T-helper 2 cell treated with Interferon-gamma antibody and Interleukin-4, amounts not matched to agents 5 μg/mL and 100 μg/mL, for 36 hours (primary cell): ENCODE data around the gene SELENOT.
"Not testable (repeated sequence)": the region's sequence is repeated elsewhere in the genome, so short reads cannot be mapped to it uniquely, and the experiment has no call there.

Source experiments
- DNase-seq: peaks from one replicate; pipeline ENCODE4 v3.0.0; 2021; ENCODE audit warnings: low spot score
- H3K27ac Mint-ChIP-seq: one replicate; pipeline ENCODE4 v1.8.0; 2021; ENCODE audit warnings: mild to moderate bottlenecking, mixed read lengths
- H3K27me3 Mint-ChIP-seq: one replicate; pipeline ENCODE4 v1.8.0; 2021; ENCODE audit warnings: low read depth, mixed read lengths
- H3K36me3 Mint-ChIP-seq: one replicate; pipeline ENCODE4 v1.8.0; 2021; ENCODE audit warnings: low read depth, mixed read lengths
- H3K4me1 Mint-ChIP-seq: one replicate; pipeline ENCODE4 v1.8.0; 2021; ENCODE audit warnings: low read depth, mixed read lengths
- H3K4me3 Mint-ChIP-seq: one replicate; pipeline ENCODE4 v1.8.0; 2022; ENCODE audit warnings: mild to moderate bottlenecking, moderate library complexity, mixed read lengths
- H3K9me3 Mint-ChIP-seq: one replicate; pipeline ENCODE4 v1.8.0; 2021; ENCODE audit warnings: mixed read lengths

SELENOT gene

DNA sequence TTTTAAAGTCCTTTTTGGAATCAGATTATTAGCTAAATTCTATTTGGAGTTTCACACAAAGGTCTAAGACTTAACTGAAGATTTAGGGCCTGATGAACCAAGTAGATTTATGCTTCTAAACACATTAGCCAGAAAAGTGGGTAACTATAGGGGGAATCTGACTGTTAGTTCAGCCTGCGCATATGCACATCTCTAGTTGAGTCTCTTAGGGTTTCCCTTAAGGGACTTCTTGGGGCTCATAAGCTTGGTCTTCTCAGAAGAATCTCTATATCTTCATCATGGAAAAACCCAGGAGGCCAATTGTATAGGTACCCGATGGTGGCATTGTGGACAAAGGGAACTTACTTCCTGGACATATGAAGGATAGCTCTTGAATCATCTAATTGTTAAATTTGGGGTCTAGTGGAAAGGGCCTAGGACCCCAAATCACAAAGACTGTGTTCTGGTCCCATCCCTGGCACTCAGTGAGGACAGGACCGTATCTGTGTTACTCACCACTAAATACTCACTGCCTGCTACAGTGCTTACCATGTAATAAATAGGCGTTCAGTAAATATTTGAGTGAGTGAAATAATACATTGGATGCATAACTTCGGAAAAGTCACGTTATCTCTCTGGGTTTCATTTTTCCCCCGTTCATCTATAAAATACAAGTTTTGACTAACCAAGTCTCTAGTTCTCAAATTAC is 17.0 kb downstream of the SELENOT start:
- Mint-ChIP-seq H3K9me3 (no peaks in the 10 kb centered on the region), H3K27ac (no peak overlapping the region), H3K36me3 (peaks cover 34% of the 10 kb centered on the region), H3K4me1 (peaks cover 23% of the 10 kb centered on the region), H3K4me3 (no peak overlapping the region), H3K27me3 (no peaks in the 10 kb centered on the region)
- no peak for DNase-seq

DNA sequence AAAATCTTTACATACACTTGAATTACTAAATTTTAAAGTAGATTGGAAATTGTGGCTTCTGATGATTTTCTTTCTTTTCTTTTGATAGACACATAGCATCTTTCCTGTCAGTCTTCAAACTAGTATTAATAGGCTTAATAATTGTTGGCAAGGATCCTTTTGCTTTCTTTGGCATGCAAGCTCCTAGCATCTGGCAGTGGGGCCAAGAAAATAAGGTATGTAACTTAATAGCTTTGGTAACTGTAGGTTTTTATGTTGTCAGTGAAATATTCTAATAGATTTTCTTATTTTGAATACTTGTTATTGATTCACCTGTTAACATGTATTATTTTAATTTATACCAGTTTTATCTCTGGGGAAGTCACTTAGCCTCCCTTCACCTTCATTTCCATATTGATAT is 19.8 kb downstream of the SELENOT start:
- not testable (repeated sequence) for H3K9me3 Mint-ChIP-seq, H3K4me3 Mint-ChIP-seq, H3K27me3 Mint-ChIP-seq, H3K27ac Mint-ChIP-seq, DNase-seq
- H3K36me3 Mint-ChIP-seq = peaks cover 43% of the 10 kb centered on the region
- H3K4me1 Mint-ChIP-seq = peaks cover 19% of the 10 kb centered on the region

DNA sequence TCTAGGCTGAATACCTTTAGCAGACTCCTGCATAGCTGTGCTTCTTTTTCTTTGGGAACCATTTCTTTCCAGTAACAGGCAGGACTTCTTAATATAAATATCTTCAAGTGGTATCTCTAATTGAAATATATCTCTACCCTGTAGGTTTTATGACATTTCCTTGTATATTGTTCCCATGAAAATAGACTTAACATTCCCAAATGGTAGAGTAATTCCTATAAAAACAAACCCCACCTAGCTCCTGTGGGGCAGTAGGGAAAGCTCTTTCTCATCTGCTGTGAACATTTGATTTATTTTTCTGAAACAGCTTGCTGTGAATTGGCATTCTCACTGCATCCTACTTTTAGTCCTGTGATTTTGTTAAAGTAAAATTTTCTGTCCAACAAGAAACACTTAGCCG is 20.8 kb downstream of the SELENOT start:
- H3K27me3 Mint-ChIP-seq = no peaks in the 10 kb centered on the region
- H3K27ac Mint-ChIP-seq = no peak overlapping the region
- no peak overlapping the region for H3K4me3 Mint-ChIP-seq
- no peak for DNase-seq
- peaks cover 41% of the 10 kb centered on the region for H3K36me3 Mint-ChIP-seq
- H3K4me1 Mint-ChIP-seq = peaks cover 19% of the 10 kb centered on the region
- no peaks in the 10 kb centered on the region for H3K9me3 Mint-ChIP-seq

DNA sequence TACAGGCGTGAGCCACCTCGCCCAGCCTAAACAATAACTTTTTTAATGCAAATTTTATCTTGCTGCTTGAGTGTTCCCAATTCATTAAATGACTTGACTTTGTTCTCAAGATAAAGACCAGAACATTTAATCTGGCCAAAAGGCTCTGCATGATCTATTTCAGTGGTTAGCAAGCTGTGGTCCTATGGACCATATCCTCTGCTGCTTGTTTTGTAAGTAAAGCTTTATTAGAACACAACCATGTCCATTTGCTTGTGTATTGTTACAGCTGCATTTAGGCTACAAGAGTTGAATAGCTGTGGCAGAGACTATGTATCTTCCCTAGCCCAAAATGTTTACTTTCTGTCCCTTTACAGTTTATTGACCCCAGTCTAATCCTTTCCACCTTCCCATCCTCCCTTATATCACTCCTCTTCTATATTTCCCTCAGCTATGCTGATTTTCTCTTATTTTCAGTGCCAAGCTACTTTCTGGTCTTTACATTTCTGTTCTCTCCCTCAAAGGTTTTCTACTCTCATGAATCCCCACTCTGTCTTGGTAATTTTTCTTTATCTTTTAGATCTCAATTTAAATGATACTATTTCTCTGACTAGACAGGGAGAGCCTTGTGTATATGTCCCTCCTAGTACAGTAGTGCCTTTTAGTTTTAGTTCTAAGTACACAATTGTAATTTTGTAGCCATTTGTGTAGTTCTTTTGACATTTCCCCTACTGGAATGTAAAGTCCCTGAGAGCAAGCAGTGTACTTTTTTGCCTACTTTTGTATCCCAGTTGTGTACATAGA is 23.2 kb downstream of the SELENOT start:
- Mint-ChIP-seq H3K9me3 (no peaks in the 10 kb centered on the region), H3K4me1 (peaks cover 12% of the 10 kb centered on the region), H3K36me3 (peaks cover 49% of the 10 kb centered on the region), H3K4me3 (no peak overlapping the region), H3K27me3 (no peaks in the 10 kb centered on the region), H3K27ac (no peak overlapping the region)
- no peak for DNase-seq

DNA sequence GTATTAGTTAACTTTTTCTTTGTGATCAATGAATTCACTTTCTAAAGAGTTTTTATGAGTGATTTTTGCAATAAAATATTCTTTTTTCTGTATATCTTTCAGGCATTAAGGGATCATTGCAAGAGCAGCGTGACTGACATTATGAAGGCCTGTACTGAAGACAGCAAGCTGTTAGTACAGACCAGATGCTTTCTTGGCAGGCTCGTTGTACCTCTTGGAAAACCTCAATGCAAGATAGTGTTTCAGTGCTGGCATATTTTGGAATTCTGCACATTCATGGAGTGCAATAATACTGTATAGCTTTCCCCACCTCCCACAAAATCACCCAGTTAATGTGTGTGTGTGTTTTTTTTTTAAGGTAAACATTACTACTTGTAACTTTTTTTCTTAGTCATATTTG is 24.4 kb downstream of the SELENOT start:
- H3K27ac Mint-ChIP-seq = no peak overlapping the region
- peaks cover 51% of the 10 kb centered on the region for H3K36me3 Mint-ChIP-seq
- H3K4me1 Mint-ChIP-seq = peaks cover 9% of the 10 kb centered on the region
- no peaks in the 10 kb centered on the region for H3K9me3 Mint-ChIP-seq
- no peak for DNase-seq
- no peaks in the 10 kb centered on the region for H3K27me3 Mint-ChIP-seq
- H3K4me3 Mint-ChIP-seq = no peak overlapping the region

DNA sequence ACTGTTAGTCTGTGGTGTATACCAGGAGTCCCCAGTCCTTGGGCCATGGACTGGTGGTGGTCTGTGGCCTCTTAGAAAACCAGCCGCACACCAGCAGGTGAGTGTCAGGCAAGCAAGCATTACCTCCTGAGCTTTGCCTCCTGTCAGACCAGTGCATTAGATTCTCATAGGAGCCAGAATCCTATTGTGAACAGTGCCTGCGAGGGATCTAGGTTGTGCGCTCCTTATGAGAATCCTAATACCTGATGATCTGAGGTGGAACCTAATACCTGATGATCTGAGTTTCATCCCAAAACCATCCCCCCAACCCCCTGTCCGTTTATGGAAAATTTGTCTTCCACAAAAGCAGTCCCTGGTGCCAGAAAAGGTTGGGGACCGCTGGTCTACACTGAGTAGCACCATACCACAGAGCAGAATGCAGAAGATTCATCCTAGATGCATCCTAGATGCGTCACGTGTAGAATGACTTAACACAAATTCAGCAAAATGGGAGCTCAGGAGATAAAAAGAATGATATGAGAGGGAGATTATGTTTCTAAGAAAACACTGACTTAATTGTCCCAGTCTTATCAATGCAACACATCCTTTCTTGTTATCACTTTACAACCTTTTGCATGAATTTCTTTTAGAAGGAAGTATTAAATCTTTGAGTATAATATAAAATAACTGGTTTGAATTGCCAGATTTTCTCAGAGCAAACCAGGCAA is 28.5 kb downstream of the SELENOT start:
- H3K27ac Mint-ChIP-seq = no peak overlapping the region

DNA sequence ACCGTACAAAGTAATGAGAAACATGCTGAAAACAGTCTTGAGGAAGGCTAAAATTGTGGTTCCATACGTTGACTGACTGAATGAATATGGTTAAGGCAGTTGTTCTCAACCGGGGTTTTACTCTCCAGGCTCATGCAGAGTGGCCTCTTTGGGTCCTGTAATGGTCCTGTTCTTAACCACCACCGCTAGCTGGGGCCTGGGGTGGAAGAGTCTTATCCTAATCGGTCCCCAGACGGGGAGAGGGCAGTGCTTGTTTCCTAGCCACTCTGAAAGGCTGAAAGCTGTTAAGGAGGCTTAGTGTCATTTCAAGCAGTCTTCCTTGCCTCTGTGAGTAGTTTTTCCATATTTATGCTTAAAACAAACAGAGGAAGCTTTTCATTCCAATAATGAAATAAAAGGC is 32.0 kb downstream of the SELENOT start:
- Mint-ChIP-seq H3K27ac (peak overlapping the region; percentile 65), H3K9me3 (no peaks in the 10 kb centered on the region), H3K27me3 (no peaks in the 10 kb centered on the region), H3K4me3 (peak overlapping the region; percentile 66), H3K4me1 (peaks cover 38% of the 10 kb centered on the region), H3K36me3 (peaks cover 14% of the 10 kb centered on the region)
- DNase-seq = no peak

More for the DNA sequence above, 28.5 kb downstream of the SELENOT start:
- H3K4me1 Mint-ChIP-seq = peaks cover 32% of the 10 kb centered on the region
- no peak overlapping the region for H3K4me3 Mint-ChIP-seq
- H3K9me3 Mint-ChIP-seq = no peaks in the 10 kb centered on the region
- no peaks in the 10 kb centered on the region for H3K27me3 Mint-ChIP-seq
- peaks cover 39% of the 10 kb centered on the region for H3K36me3 Mint-ChIP-seq
- DNase-seq = no peak

DNA sequence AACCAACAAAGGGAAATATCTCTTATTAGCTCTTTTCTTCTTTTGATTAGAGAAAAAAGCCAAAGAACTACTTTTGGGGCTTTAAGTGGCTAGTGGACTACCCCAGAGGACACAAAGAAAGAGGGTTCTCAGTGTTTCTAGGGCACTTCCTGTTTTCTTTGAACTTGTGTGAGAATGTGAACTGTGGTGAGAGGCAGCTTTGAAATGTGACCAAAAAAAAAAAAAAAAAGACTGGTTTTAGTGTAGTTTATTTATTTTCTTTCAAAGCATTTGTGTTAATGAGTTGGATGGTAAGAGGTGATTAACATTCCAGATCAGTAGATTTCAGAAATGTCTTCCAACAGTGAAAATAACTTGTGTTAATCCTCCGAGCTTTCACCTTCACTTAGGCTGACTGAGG is 32.4 kb downstream of the SELENOT start:
- Mint-ChIP-seq H3K4me3 (peak overlapping the region; percentile 66), H3K9me3 (no peaks in the 10 kb centered on the region), H3K27ac (peak overlapping the region; percentile 65), H3K4me1 (peaks cover 38% of the 10 kb centered on the region), H3K27me3 (no peaks in the 10 kb centered on the region), H3K36me3 (peaks cover 12% of the 10 kb centered on the region)
- DNase-seq = no peak

DNA sequence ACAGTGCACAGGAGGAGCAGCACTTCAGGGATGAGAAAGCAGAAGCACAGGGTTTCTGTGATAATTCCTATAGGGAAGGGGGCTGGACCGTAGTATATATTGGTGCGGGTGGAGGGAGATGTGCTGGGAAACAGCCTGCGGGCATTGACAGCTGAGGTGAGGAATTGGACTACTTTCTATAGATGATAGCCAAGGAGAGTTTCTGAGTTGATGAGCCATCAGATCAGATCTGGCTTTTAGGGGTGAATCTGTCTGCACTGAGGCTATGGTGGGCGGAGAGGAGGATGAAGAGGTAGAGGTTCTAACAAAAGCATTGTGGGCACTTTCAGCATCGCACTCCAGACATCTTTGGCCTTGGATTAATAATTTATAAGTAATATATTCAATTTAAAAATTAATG is 33.1 kb downstream of the SELENOT start:
- H3K4me3 Mint-ChIP-seq = peak overlapping the region; percentile 66
- H3K4me1 Mint-ChIP-seq = peaks cover 38% of the 10 kb centered on the region
- peaks cover under 1% of the 10 kb centered on the region for H3K27me3 Mint-ChIP-seq
- no peak for DNase-seq
- H3K9me3 Mint-ChIP-seq = no peaks in the 10 kb centered on the region
- peaks cover 9% of the 10 kb centered on the region for H3K36me3 Mint-ChIP-seq
- peak overlapping the region; percentile 65 for H3K27ac Mint-ChIP-seq

DNA sequence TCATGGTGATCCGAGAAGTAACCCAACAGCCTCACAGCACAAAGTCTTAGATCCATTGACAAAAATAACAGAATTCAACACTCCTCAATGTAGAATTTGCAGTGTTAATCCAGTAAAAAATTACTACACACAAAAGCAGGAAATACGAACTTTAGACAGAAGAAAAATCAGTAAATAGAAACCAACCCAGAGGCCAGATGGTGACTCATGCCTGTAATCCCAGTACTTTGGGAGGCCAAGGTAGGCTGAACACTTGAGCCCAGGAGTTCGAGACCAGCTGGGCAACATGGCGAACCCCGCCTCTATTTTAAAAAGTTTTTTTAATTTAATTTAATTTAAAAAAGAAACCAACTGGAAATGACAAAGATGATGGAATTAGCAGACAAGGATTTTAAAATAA is 36.1 kb downstream of the SELENOT start:
- H3K27me3 Mint-ChIP-seq = peaks cover 7% of the 10 kb centered on the region
- H3K9me3 Mint-ChIP-seq = no peaks in the 10 kb centered on the region
- peaks cover 35% of the 10 kb centered on the region for H3K4me1 Mint-ChIP-seq
- H3K27ac Mint-ChIP-seq = no peak overlapping the region
- H3K4me3 Mint-ChIP-seq = no peak overlapping the region
- DNase-seq = no peak
- H3K36me3 Mint-ChIP-seq = peaks cover under 1% of the 10 kb centered on the region

DNA sequence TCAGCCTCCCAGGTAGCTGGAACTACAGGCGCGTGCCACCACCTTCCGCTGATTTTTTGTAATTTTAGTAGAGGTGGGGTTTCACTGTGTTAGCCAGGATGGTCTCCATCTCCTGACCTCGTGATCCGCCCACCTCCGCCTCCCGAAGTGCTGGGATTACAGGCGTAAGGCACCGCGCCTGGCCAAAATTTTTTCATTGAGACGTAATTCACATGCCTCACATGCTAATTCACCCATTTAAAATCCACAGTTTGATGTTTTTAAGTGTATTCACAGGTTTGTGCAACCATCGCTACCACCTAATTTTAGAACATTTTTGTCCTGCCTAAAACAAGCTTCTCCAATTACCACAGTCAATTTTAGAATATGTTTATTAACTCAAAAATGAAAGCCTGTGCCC is 37.1 kb downstream of the SELENOT start:
- peaks cover 29% of the 10 kb centered on the region for H3K4me1 Mint-ChIP-seq
- DNase-seq = no peak
- no peaks in the 10 kb centered on the region for H3K36me3 Mint-ChIP-seq
- H3K27ac Mint-ChIP-seq = no peak overlapping the region
- H3K27me3 Mint-ChIP-seq = peaks cover 9% of the 10 kb centered on the region
- H3K9me3 Mint-ChIP-seq = no peaks in the 10 kb centered on the region
- H3K4me3 Mint-ChIP-seq = no peak overlapping the region

DNA sequence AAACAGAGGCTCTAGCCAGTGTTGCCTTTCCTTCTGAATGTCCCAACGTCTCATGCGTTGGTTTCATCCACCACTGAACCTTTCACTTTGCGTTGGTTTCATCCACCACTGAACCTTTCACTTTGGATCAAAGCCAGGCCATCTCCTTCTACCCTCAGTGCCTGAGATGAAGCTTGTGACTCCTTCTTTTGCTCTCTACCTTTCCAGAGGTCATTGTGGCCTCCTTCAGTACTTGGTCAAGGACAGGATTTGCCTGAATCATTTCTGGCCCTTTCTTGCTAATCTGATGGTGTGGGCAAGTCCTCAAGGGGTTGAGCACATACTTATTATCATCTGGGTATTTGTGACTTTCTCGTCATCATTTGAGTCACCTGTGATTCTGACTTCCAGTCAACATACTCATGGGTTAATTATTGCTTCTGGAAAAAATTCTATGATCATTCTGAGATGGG is 50.0 kb downstream of the SELENOT start:
- Mint-ChIP-seq H3K27me3 (peaks cover 23% of the 10 kb centered on the region), H3K27ac (no peak overlapping the region), H3K4me3 (no peak overlapping the region), H3K9me3 (no peaks in the 10 kb centered on the region), H3K4me1 (peaks cover 4% of the 10 kb centered on the region), H3K36me3 (no peaks in the 10 kb centered on the region)
- DNase-seq = no peak

DNA sequence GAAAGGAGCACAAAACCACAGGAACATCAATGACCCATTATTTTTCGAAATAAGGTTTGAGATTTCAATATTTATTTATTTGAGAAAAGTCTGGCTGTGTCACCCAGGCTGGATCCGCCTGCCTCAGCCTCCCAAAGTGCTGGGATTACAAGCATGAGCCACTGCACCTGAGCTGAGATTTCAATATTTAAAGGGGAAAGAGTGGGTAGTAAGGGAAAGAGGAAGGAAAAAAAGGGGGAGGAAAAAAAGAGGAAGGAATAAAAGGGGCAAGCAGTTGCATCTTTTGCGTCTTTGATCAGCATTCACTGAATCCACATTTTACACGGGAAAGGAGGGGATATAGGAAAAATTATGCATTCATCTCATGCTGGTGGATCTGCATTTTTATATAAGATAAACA is 53.2 kb downstream of the SELENOT start:
- H3K4me1 Mint-ChIP-seq = peaks cover 4% of the 10 kb centered on the region
- H3K36me3 Mint-ChIP-seq = no peaks in the 10 kb centered on the region
- H3K27me3 Mint-ChIP-seq = peaks cover 17% of the 10 kb centered on the region
- DNase-seq = no peak
- H3K9me3 Mint-ChIP-seq = no peaks in the 10 kb centered on the region
- no peak overlapping the region for H3K27ac Mint-ChIP-seq
- no peak overlapping the region for H3K4me3 Mint-ChIP-seq
